SKM-1 (cell line): Measurements from ENCODE around the gene BANF2.
A peak's percentile ranks its signal among the peaks of the same experiment; 100 is the strongest.

Experiments used
- DNase-seq: peaks from one replicate; lab custom pipeline; 2025; ENCODE audit not compliant: unreplicated experiment; lab: John Stamatoyannopoulos, UW

The BANF2 gene

GRCh38 chr20:17732907-17733521 is 33.2 kb downstream of the BANF2 start:
- no peak for DNase-seq

DNA sequence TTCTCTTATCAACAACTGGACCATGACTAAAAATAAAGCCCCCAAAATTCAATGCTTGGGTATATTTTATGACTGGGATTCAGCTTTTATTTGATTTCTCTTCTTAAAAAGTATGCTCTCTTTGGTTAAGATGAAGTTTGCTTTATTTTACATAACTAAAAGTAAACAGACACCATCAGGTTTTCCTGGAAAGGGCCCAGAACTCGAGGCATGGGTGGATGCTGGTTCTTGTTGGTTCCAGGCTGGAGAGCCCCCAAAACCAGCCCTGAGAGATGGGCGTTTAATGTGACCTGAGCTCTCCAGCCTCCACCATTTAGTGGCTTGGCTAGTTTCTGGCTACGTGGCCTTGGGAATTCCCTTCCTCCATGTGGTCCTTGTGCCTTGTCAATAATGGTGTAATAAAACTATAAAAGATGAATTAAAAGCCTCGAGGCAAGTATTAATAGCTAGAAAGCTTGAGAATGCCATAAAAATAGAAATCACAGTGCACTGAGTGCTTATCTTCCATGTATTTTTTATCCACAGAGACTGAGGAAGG is 34.1 kb downstream of the BANF2 start:
- DNase-seq, result no peak

GRCh38 chr20:17734374-17734773 is 34.6 kb downstream of the BANF2 start:
- no peak for DNase-seq

GRCh38 chr20:17735206-17735804 is 35.5 kb downstream of the BANF2 start:
- no peak for DNase-seq

GRCh38 chr20:17735959-17736621 is 36.3 kb downstream of the BANF2 start:
- no peak for DNase-seq

DNA sequence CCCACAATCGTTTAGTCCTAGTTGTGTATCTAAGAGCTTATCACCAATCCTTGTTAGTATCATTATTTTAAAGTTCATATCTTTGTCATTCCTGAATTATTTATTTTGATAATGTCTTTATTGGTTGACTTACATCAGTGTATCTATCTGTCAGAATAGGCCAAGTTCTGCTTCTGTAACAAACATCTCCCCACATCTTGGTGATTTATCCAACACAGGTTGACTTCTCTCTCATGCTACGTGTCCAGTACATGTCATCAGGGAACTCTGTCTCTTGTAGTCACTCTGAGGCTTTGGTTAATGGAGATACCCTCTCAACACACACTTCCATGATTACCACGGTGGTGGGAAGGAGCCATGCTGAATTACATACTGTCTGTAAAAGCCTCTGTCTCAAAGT is 38.4 kb downstream of the BANF2 start:
- DNase-seq, result no peak

- DNase-seq, result no peak
Observed at GRCh38 chr20:17741220-17741619, 41.5 kb downstream of the BANF2 start.

- DNase-seq, result no peak
Observed at GRCh38 chr20:17742731-17743130, 43.0 kb downstream of the BANF2 start.

DNA sequence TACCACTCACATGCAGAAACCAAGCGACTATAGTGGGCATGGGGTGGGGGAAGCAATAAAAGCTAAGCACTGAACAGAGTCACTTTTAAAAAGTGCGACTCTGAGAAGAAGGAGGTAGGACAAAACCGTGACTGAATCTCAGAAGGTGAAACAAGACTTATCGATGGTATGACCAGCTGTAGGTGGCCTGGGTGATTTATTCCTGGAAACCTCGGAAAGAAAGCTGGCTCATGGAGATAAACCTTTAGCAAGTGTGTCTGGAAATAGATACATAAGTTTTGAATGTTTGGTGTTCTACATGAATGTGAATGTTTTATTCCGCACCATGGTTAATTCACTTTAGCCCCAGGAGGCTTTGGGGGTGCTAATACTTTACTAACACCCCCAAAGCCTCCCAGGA is 43.9 kb downstream of the BANF2 start:
- DNase-seq, result no peak

DNA sequence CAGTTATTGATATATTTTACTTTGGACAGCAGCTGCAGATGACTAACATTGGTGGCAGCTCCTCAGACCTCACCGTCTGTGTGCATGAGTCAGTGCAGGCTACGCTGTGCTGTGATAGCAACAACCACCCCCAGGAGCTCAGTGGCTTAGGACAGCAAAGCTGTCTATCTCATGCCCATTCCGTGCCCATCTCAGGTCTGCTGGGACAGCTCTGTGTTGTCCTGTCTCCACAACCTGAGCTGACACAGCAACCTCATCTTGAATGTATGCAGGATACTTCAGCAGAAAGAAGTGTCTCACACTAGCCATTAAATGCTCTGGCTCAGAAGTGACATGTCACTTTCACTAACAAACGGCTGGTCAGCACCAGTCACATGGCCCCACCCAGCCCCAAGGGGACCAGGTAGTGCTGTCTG is 47.7 kb downstream of the BANF2 start:
- no peak for DNase-seq

DNA sequence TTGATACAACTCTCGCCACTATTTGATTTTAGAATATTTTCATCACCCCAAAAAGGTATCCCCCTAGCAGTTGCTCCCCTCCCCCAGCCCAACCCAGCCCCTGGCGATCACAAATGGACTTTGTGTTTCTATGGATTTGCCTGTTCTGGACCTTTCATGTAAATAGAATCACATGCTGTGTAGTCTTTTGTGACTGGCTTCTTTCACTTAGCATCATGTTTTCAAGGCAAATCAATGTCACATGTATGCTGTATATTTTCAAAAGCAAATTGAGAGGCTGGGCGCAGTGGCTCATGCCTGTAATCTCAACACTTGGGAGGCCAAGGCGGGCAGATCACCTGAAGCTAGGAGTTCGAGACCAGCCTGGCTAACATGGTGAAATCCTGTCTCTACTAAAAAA is 48.5 kb downstream of the BANF2 start:
- no peak for DNase-seq

GRCh38 chr20:17749626-17749977 is 49.8 kb downstream of the BANF2 start:
- DNase-seq, result no peak

- DNase-seq, result no peak
Observed at GRCh38 chr20:17749978-17750721, 50.4 kb downstream of the BANF2 start.

- no peak for DNase-seq
Observed at GRCh38 chr20:17750722-17751045, 50.9 kb downstream of the BANF2 start.

- no peak for DNase-seq
Observed at GRCh38 chr20:17751640-17752039, 51.9 kb downstream of the BANF2 start.

DNA sequence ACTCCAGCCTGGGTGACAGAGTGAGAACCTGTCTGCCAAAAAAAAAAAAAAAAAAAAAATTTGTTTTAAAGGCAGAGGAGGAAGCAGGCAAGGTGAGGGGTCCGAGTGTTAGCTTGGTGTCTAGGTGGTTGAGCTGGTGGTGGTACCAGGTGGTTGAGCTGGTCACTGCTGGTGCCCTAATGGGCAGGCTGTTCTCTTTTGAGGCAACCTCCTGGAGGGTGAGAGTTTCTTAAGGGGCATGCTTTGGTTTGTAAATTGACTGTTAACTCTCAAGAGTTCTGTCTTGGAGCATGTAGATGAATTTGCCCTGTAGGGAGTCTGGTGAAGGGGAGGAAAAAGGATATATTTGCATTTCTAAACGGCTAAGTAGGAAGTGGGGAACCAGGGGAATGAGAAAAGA is 52.7 kb downstream of the BANF2 start:
- DNase-seq, result no peak

DNA sequence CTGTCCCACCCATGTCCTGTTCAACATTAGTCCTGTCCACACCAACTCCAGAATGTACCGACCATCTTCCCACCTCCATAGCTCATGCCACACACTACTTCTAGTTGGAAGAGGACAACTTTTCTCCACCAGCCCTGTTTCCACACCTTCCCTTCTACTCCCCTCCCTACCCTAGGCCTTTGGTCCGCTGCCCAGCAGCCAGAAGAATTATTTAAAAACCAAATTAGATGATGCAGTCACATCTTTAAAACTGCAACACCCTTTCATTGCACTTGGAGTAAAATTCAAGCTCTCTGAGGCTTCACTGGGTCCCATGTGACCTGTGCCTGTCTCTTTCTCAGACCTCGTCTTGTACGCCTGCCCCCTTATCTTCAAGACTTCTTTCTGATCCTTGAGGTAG is 53.8 kb downstream of the BANF2 start:
- no peak for DNase-seq

DNA sequence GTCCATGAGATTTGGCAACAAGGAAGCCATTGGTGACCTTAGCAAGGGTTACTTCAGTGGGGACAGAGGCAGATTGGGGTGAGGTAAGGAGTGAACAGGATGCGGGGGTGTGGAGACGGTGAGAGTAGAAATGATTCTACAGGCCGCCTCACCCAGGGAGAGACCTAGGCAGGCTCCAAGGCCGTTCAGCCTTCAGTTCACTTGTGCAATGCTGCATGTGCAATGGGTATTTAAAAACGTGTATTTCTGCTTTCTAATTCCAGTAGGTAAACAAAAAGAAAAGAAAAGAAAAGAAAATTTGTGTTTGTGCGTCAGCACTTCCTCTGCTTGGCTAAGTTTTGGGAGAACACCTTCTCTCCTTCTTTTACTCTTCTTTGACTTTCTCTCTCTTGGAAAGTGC is 56.8 kb downstream of the BANF2 start:
- DNase-seq, result peak; percentile 1

- DNase-seq, result no peak
Observed at GRCh38 chr20:17757496-17757895, 57.7 kb downstream of the BANF2 start.

GRCh38 chr20:17758010-17758409 is 58.2 kb downstream of the BANF2 start:
- DNase-seq, result no peak

- DNase-seq, result no peak
Observed at GRCh38 chr20:17758512-17758911, 58.7 kb downstream of the BANF2 start.

DNA sequence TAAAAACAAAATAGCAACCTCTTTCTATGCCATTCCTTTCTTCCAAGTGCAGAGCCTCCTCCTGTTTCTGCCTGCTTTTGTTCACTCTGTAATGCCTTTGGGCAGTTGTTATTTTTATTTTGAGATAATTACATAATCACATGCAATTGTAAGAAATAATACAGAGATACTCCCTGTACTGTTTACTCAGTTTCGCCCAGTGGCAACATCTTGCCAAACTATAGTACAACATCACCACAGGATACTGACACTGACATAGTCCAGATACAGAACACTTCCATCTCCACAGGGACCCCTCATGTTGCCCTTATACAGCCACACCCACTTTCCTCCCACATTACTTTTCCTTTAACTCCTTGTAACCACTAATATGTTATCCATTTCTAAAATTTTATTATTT is 59.7 kb downstream of the BANF2 start:
- DNase-seq, result no peak
